GM18873 (cell line): ENCODE results near the gene PSMF1.

Source experiments
- ATAC-seq: cut with Tn5 transposase; IDR thresholded peaks from one replicate; pipeline ENCODE4 v1.9.1; 2021; ENCODE audit warnings: mild to moderate bottlenecking, moderate library complexity, moderate number of reproducible peaks; ENCODE audit not compliant: unreplicated experiment, low FRiP score

PSMF1 gene

DNA sequence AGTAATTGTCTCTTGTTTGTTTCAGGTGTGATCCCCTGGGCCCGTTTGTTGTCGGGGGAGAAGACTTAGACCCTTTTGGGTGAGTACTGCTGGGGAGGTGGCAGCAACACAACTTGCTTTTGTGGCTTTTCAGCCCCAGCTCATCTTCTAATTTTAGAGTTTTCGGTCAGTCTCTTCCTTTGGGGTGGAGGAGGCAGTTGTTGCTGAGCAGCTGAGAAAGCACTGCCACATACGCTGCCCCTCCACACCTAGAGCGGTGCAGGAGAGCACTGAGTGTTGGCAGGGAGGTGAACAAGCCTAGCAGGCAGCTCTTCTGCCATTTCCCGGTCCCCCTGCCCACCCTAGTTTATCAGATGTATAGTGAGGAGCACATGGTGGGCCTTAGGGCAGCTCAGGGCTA, 44.7 kb downstream of the PSMF1 start:
- no peak for ATAC-seq

DNA sequence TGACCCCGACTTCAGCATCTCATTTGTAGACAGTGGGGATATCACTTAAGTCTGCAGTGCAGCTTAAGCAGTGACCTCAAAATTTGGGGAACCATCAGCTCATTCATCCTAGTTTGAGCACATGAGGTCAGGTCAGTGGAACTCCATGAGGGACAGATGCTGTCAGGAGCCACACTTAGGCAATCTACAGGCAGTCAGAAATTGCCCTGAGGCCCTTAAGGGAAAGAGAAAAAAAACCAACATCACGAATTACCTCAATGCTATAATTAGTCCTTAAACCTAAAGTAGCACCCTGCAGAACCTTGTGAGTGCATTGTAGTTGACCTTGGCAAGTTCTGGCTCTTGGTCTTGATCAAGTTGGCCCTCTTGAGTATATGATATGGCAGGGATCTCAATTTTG, 45.3 kb downstream of the PSMF1 start:
- no peak for ATAC-seq

DNA sequence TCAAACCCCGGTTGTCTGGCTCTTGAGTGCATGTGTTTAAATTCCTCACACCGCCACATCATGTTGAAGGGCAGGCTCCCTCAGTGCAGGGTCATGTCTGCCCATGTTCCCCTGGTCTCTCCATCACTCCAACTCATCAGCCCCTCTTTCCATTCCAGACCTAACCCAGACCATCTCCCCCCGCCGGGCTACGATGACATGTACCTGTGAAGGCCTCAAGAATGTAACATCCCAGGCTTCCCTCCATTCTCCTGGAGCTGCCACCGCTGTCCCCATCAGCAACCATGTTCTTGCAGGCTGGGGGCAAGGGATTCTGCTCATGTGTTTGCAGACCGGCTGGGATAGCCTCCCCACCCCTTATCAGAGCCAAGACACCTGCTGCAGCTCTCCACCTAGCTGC, 46.5 kb downstream of the PSMF1 start:
- no peak for ATAC-seq

DNA sequence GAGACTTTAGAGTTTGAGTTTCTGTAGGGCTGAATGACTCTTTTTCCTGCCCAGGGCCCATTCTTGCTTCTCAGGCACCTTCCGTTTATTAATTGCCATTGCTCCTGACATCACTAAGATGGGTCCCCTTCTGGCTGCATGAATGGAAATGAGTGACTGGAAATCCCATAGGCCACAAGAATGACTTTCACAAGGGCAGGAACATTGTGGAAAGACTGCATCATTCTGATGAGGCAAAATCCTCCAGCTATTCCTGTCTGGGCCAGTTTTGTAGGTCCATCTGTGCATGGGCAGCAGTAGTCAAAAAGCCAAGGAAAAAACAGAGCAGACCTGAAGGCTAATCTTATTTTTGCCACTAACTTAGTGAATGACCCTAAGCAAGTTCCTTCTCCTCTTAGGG, 47.1 kb downstream of the PSMF1 start:
- ATAC-seq = no peak

DNA sequence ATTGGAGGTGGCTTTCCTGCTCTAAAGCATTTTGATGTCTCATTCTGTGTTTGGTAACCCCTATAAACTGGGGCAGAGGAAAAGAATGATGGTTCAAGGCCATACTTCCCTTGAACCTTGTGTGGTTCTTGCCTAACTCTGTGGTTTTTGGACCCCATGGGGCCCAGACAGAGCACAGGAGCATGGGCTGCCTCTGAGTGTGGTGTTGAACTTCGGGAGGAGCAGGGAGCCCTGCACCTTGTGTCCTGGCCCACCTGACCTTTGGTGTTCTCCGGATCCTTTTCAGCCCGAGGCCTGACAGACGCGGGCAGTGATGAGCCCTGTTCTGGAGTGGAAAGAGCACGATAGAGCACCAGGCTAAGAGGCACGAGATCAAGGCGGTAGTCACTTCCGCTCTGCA, 47.5 kb downstream of the PSMF1 start:
- no peak for ATAC-seq

DNA sequence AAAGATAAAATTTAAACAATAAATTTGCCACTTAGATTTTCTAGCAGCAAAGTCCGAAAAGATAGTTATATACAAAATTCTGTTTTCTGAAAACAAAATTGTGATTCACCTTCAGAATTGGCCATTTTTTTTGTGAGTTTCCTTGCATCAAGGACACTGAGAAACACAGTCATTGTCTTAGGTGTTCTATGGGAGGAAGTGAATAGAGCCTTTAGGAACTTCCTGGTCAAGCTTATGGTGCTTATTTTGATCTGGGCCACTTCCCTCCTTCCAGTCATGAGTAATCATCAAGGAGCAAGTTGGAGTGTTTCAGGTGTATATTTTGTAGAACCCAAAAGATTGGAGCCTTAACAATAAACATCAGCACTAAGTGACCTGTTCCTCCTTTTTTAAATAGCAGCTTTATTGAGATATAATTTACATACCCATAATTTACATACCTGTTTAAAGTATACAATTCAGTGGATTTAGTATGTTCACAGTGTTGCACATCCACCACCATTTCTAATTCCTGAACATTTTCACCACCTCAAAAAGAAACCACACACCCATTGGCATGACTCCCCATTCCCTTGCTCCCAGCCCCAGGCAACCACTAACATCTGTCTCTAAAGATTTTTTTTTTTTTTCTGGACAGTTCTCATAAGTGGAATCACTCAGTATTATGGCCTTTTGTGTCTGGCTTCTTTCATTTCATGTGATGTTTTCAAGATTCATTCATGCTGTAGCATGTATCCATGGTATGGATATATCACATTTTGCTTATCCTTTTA, 48.7 kb downstream of the PSMF1 start:
- no peak for ATAC-seq

DNA sequence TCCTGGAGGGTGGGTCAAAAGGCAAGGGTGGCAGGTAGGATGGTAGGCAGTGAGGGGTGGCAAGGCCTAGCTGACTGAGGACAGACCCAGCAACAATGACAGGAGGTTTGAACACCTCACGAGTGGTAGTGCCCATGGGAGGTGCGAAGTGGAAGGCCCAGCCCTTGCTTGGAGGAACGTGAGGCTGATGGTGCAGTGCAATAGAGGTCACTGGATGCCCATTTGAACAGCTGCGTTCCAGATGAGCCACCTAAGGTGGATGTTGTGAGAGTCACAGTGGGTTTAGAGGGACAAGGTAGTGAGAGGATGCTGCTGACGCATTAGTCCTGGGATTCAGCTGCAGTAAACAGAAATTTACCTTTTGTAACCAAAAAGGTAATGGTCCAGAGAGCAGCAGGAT, 50.8 kb downstream of the PSMF1 start:
- ATAC-seq = no peak

DNA sequence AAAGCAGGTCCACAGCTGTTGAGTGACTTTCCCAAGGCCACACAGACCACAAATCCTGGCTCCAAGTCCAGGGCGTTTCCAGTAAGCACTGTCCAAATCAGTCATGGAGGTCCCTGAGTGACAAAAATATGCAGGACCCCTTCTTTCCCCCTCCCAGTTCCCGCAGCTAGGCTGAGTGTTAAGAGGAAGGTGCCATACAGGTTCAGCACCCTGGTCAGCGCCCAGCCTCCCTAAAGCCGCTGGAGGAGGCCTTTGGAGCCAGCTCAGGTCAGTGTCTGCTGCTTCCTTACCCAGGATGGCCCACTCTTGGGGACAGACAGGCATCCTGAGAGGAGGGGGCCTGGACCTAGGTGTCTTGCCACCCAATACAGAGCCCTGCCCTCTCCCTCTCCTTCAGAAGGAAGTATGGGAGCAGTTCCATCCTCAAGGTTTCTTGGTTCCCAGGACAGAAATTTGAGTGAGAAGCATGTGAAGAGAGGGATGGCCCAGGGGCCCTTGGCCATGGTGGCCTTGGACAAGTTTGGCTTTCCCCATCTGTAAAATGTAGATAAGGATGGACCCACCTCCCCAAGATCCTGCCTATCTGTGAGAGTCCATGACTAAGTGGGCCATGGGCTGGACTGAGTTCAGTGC, 53.2 kb downstream of the PSMF1 start:
- no peak for ATAC-seq

DNA sequence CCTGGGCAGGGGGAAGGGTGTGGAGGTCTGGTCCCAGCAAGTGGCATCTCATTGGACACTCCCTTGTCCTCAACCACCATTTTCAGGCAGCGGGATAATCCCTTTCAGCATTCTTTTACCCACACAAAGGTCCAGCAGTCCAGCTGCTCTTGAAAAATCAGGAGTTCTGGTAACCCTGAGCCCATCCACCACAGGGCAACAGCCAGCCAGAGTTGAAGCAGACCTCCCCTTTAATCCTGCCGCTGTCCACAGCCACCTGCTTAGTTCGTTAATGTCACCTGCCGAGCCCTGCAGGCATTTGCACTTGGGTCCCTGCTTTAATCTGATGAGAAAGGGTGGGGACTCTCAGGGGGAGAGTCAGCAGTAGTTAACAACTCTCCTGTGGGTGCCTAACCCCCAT, 55.3 kb downstream of the PSMF1 start:
- no peak for ATAC-seq

DNA sequence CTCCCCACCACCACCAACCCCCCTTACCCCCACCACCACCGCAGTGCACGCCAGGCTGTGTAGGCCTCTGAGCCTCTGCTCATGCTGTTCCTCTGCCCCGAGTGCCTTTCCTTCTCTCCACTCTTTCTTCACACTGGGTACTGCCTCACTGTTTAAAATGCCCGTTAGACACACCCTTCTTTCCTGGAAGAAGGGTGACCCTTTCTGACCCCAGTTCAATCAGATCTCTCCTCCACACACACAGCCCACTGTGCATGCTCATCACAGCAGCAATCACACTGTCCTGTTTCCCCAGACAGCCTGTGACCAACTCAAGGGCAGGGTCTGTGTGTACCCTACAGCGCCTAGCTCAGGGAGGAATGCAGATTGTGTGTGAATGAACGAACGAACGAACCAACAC, 56.4 kb downstream of the PSMF1 start:
- ATAC-seq = no peak

DNA sequence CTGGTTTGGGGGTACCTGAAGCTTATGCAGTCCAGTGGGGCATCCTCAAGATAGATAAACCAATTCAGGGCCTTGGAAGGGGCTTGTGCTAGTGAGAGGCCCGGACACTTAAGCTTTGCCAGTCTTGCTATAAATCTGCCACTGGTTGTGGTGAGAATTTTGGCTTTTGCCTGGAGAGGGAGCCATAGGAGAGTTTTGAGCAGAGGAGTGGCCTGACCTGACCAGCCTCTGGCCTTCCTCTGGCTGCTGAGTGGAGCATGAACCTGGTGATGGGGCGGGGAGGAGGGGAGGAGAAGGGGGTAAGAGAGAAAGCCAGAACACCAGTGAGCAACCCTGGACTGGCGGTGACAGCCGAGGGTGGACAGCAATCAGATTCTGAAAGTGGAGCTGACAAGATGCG, 59.3 kb downstream of the PSMF1 start:
- no peak for ATAC-seq

DNA sequence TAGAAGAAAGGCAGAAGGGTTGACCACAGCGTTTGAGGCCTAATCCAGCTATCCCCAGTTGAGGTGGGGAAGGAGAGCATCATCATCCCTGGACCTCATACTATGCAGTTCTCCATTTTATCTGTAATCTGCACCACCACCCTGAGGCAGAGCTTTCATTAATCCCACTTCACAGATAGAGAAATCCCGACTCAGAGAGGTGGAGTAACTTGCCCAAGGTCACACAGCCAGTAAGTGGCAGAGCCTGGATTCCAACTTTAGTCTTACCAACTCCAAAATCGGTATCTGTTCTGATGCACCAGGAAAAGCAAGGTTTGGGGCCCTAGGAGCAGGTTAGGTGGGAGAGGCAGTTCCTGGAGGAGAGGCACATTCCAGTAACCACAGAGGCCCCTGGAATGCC, 59.7 kb downstream of the PSMF1 start:
- ATAC-seq = no peak

DNA sequence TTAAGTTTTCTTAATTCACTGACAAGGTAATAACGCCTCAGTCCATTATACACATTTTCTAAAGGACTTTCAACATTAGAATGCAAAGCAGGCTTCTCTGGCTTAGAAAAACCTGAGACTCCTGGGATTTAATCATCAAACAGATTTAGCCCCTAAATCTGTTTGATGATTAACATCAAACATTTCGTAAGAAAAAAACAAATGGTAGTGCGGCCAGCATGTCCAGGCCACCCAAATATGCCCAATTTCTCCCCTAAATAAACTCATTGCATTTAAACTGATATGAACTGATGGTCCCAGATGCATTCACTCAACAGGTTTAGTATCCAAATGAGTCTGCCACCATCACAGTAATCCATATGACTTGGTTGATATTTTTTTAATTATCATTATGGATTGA, 60.2 kb downstream of the PSMF1 start:
- ATAC-seq = no peak

DNA sequence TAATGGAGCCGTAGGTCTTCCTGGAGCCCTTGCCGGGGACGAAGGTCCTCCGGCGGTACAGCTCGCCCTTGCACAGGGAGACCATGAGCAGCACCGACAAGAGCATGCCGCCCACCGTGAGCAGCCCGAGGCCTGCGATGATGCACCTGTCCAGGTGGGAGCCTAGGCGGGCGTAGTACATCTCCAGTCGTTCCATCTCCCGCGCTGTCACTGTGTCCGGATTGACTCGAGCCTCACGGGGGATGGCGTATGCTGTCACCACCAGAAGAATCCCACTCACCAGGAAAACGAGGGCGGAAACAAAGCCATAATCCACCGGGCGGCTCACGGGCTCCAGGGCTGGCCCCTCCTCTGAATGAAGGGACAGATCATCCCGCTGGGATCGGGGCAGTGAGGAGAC, 62.5 kb downstream of the PSMF1 start:
- ATAC-seq = no peak

DNA sequence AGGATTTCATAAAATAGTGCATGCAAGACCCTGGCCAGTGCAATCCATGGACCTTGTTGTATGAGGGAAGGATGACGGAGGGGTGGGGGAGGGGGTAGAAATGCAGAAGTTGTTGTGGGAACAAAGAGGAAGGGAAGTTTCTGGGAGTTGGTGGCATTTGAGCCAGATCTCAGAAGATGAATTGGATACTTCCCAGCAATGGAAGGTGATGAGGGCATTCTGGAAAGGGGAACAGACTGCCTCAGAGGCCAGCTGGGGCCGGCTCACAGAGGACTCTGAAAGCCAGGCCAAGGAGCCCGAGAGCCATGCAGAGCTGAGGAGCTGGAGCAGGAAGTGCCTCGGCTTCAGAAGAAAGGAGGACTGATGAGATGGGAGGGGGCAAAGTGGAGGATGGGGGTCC, 63.7 kb downstream of the PSMF1 start:
- ATAC-seq = no peak

DNA sequence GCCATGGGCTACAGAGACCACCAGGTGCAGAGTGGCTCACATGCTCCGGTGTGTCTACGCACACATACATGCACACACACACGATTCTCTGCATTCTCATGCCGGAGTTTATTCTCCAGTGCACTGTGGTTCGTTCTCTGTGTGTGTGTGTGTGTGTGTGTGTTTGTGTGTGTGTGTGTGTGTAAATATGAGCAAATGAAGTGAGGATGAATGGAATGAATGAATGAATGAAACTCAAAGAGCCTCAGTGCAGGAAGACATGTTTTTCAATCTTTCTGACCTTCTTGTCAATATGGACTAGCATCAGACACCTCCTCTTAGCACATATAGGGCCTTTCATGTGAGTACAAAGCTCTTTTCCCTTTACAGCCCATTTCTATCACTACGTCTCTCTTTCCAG, 64.8 kb downstream of the PSMF1 start:
- ATAC-seq = no peak

DNA sequence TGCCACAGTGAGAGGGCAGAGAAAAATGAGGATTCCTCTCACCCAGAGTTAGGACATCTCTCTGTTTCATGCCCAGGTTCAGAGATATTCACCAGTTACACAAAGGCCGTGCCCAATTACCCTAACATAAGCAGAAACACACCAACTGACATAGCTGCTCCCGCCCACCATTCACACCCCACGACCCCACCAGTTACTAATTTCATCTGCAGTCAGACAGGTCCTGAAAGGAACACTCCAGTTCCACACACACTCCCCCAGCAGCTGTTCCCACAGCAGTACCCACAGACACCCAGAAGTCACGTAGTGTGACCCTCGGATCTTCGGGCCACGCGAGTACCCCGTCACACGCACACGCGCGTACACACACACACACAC, 65.8 kb downstream of the PSMF1 start:
- ATAC-seq = no peak

DNA sequence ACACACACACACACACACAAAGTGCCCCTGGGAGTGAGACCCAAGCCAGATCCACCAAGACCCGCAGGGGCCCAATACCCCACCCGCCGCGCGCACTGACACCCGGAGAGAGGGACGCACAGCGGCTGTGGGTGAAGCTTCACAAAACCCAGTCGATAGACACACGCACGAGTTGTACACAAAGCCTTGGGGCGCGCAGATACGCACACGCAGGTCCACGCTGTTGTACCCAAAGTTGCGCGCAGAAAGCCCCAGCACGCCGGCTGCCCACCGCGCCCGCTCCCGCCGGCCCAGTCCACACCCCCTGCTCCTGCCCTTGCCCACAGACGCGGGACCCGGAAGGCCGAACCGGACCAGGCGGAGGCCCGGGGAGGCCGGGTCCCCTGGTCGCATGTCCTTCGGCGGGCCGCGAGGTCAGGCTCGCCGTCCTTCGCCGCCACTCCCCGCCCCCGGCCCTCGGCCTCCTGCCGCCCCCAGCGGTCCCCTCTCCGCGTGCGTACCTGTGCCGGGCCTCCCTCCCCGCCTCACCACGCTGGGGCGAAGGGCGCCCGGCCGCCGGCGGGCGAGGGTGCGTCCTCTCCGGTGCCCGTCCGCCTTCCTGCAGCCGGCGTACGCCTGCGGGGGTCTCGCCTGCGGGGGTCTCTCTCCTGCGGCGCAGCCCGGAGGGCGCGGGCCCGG, 66.4 kb downstream of the PSMF1 start, which contains the start of gene TMEM74B:
TMEM74B (minus strand) TSS at position 344 of the 678 bp plus-strand sequence. CDS start 1,180 bp downstream, outside the sequence.
- ATAC-seq = no peak

DNA sequence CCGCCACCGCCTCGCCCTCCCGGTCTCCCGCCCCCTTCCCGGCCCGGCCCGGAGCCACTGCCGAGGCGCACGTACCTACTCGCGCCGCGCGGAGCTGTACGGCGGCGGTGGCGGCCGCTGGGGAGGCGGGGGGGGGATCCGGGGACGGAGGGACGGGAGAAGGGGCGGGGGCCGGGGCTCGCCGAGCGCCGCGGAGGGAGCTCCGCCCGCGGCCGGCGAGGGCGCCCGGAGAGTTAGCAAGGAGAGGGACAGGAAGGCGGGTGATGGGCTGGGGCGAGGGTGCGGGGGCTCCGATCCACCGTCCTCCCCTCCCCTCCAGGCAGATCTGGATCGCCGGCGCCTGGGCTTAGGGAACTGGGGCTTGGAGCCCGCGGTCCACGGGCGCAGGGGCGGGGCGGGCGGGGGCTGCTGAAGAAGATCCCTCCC, 66.9 kb downstream of the PSMF1 start:
- ATAC-seq = no peak

DNA sequence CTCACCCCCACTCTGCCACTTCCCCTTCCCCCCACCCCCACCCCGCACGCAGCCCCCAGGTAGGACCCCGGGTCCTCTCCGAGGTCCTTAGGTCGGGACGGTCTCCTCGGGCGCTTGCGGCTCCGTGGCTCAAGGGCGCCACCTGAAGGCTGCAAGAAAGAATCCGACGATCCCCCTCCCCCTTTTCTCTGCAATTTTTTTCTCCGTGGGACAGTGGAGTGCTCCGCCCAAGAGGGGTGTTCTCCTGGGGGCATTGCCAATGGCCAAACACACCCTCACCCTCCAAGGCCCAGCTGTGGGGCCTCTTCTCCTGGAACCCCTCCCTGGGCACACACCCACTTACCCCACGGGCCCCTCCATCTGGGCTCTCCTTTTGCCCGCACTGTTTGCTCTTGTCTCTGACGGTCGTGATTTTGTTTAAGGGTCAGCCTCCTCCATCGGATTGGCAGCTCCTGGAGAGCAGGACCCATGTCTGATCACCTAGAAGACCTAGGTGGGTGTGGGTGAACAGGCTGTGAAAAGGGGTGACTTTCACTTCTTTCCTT, 67.5 kb downstream of the PSMF1 start:
- ATAC-seq = no peak

DNA sequence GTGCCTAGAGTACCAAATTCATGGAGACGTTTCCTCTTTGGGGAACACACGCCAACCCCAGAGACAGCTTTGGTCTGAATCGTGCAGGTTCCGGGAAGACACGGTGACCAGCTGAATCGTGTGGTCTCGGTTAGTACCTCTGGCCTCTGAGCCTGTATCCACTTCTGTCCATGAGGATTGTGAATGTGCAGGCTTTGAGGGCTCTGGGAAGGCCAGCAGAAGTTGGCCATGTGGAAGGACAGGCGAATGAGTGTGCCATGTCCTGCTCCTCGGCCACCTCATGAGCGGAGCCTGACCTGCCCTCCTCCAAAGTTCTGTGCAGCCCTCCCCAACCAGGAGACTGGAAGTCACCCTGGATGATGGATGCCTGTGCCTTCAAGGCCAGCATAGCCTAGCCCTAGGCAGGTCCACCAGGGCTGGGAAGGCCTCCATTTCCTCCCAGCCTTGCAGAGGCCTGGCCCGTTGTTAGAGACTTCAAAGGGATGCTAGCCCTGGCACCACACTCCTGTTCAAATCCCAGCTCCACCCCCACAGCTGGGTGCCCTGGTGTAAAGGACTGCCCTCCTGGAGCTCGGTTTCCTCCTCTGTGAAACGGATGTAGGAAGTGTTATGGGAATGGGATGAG, 68.1 kb downstream of the PSMF1 start:
- no peak for ATAC-seq
